ENCODE results near the gene HRCT1. TPM values are rescaled to one million over a fixed set of nuclear protein-coding genes. Genes with fewer than 3 reads are reported as not detected.

HRCT1 gene
- total RNA-seq, 1 donor from 2014 or later = 0.72 TPM

GRCh38 chr9:35905051-35905781 lies 786 bp upstream of the HRCT1 start:
- TF ChIP-seq, protein P1, sequence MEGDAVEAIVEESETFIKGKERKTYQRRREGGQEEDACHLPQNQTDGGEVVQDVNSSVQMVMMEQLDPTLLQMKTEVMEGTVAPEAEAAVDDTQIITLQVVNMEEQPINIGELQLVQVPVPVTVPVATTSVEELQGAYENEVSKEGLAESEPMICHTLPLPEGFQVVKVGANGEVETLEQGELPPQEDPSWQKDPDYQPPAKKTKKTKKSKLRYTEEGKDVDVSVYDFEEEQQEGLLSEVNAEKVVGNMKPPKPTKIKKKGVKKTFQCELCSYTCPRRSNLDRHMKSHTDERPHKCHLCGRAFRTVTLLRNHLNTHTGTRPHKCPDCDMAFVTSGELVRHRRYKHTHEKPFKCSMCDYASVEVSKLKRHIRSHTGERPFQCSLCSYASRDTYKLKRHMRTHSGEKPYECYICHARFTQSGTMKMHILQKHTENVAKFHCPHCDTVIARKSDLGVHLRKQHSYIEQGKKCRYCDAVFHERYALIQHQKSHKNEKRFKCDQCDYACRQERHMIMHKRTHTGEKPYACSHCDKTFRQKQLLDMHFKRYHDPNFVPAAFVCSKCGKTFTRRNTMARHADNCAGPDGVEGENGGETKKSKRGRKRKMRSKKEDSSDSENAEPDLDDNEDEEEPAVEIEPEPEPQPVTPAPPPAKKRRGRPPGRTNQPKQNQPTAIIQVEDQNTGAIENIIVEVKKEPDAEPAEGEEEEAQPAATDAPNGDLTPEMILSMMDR (IDR thresholded peaks at IDR 0.05; ENCODE audit: unreplicated experiment) = no peak
- Mint-ChIP-seq H3K4me3 (no peak overlapping the region), H3K4me1 (peaks cover 56% of the 10 kb centered on the region), H3K27ac (peak overlapping the region; percentile 16), H3K27me3 (ENCODE audit: low read depth) (peaks cover 18% of the 10 kb centered on the region), H3K9me3 (no peaks in the 10 kb centered on the region), H3K36me3 (no peaks in the 10 kb centered on the region)
- DNase-seq (ENCODE audit: low spot score in 2 of 2, unreplicated experiment in 2 of 2) = no peak

GRCh38 chr9:35906923-35907699 lies 1.1 kb downstream of the HRCT1 start:
- no peak for DNase-seq (ENCODE audit: low spot score in 2 of 2, unreplicated experiment in 2 of 2)
- TF ChIP-seq, protein P1 (IDR thresholded peaks at IDR 0.05; ENCODE audit: unreplicated experiment) = no peak
- H3K27ac Mint-ChIP-seq = peak overlapping the region; percentile 96
- H3K9me3 Mint-ChIP-seq = no peaks in the 10 kb centered on the region
- H3K36me3 Mint-ChIP-seq = no peaks in the 10 kb centered on the region
- peaks cover 5% of the 10 kb centered on the region for H3K27me3 Mint-ChIP-seq (ENCODE audit: low read depth)
- peaks cover 62% of the 10 kb centered on the region for H3K4me1 Mint-ChIP-seq
- no peak overlapping the region for H3K4me3 Mint-ChIP-seq

GRCh38 chr9:35907711-35908503 lies 1.9 kb downstream of the HRCT1 start:
- H3K36me3 Mint-ChIP-seq = no peaks in the 10 kb centered on the region
- H3K27ac Mint-ChIP-seq = peak overlapping the region; percentile 96
- no peak overlapping the region for H3K4me3 Mint-ChIP-seq
- peaks cover under 1% of the 10 kb centered on the region for H3K27me3 Mint-ChIP-seq (ENCODE audit: low read depth)
- no peaks in the 10 kb centered on the region for H3K9me3 Mint-ChIP-seq
- DNase-seq (ENCODE audit: low spot score in 2 of 2, unreplicated experiment in 2 of 2) = no peak
- TF ChIP-seq, protein P1 (IDR thresholded peaks at IDR 0.05; ENCODE audit: unreplicated experiment) = no peak
- peaks cover 60% of the 10 kb centered on the region for H3K4me1 Mint-ChIP-seq

- DNase-seq (ENCODE audit: low spot score in 2 of 2, unreplicated experiment in 2 of 2) = no peak
Observed at GRCh38 chr9:35908504-35909125, 2.6 kb downstream of the HRCT1 start.

GRCh38 chr9:35909274-35909673 lies 3.3 kb downstream of the HRCT1 start, which contains the start of gene SPAAR:
Gene SPAAR, plus strand, starts transcription at chr9:35909490. Its CDS starts 974 bp downstream, at chr9:35910464.
- TF ChIP-seq, protein P1 (IDR thresholded peaks at IDR 0.05; ENCODE audit: unreplicated experiment) = no peak
- Mint-ChIP-seq H3K27me3 (ENCODE audit: low read depth) (no peaks in the 10 kb centered on the region), H3K27ac (peak within 1 kb of the TSS; percentile 96), H3K9me3 (no peaks in the 10 kb centered on the region), H3K36me3 (no peaks in the 10 kb centered on the region), H3K4me3 (no peak within 1 kb of the TSS), H3K4me1 (peaks cover 58% of the 10 kb centered on the region)
- no peak for DNase-seq (ENCODE audit: low spot score in 2 of 2, unreplicated experiment in 2 of 2)

More at GRCh38 chr9:35908504-35909125, 2.6 kb downstream of the HRCT1 start:
- TF ChIP-seq, protein P1 (IDR thresholded peaks at IDR 0.05; ENCODE audit: unreplicated experiment) = no peak
- Mint-ChIP-seq H3K27ac (peak overlapping the region; percentile 96), H3K4me3 (no peak overlapping the region), H3K36me3 (no peaks in the 10 kb centered on the region), H3K27me3 (ENCODE audit: low read depth) (no peaks in the 10 kb centered on the region), H3K4me1 (peaks cover 60% of the 10 kb centered on the region), H3K9me3 (no peaks in the 10 kb centered on the region)
